GM12872 (cell line): ENCODE measurements around the gene NFIA.

ENCODE experiments used
- TF ChIP-seq, protein P1 (sequence below): IDR thresholded peaks from 3 replicates; pipeline ENCODE4 v1.5.1; 2011; ENCODE audit warnings: low read depth, mild to moderate bottlenecking, low read length, moderate library complexity; ENCODE audit not compliant: insufficient read depth

The NFIA gene

DNA sequence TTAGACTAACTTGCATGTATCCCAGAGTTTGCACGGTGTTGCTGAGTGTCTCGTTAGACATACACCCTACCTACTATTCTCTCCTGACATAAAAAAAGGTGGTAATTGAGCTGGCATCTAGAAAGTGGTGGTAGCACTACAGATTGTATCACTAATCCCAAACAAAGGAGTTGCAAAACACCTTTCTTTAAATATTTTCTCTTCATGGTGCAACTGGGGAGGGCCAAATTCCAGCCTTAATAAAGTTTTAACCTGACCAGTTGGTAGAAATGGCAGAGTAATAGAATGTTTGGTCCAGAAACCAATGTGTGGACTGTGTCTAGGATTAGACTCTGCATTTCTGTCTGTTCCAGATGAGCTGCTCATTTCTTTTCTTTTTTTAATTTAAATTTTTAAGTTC is 40.0 kb downstream of the NFIA start:
- TF ChIP-seq, protein P1, sequence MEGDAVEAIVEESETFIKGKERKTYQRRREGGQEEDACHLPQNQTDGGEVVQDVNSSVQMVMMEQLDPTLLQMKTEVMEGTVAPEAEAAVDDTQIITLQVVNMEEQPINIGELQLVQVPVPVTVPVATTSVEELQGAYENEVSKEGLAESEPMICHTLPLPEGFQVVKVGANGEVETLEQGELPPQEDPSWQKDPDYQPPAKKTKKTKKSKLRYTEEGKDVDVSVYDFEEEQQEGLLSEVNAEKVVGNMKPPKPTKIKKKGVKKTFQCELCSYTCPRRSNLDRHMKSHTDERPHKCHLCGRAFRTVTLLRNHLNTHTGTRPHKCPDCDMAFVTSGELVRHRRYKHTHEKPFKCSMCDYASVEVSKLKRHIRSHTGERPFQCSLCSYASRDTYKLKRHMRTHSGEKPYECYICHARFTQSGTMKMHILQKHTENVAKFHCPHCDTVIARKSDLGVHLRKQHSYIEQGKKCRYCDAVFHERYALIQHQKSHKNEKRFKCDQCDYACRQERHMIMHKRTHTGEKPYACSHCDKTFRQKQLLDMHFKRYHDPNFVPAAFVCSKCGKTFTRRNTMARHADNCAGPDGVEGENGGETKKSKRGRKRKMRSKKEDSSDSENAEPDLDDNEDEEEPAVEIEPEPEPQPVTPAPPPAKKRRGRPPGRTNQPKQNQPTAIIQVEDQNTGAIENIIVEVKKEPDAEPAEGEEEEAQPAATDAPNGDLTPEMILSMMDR, result no peak

DNA sequence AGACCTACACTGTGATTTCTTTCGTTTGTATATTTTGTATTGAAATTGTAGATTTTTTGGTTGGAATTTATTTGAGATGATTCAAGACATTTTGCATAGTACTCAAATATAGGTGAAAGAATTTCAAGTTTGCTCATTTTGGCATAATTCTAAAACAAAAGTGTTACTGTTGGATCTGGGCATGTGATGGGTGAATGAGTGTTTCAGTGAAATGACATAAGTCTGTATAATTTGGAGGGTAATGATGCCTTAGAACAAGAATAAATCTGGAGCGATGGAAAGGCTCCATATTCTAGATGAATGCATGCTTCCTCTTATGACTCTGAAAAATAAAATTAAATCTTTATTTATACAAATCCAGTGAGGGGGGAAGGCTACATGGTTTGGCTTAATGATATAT is 41.0 kb downstream of the NFIA start:
- TF ChIP-seq, protein P1, result no peak

DNA sequence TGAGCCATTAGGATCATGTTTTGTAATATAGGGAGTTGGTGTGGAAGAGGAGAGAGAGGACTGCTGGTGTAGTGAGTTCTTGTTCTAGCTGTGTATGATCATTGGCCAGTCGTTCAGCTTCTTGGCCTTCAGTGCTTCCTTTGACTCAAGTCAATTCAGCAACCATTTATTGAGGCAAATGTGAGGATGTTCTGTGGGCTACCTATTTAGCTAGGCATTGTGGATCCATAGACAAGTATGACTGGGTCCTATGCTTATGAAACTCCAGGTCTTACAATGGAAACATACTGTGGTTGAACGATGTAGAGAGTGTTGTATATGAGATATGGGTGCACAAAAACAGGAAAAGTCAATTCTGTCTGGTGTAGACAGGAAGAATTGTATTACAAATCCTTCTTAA is 41.7 kb downstream of the NFIA start:
- TF ChIP-seq, protein P1, result no peak

DNA sequence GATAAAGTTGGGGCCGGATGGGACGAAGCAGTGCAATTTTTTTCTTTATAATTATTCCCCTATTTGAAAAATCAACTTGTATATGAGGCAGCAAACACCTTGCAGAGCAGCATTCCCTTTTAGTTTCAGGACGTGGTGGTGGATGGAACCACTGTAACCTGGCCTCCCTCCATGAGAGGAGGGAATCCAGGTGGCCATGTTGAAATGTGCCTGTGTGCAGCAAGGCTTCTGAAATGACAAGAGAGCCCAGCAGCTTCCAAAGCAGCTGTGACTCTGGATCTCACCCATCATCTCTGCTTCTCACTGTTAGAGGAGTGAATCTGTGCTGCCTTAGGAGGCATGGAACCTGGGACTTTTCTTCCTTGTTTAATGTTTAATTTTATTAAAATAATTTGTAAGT is 42.3 kb downstream of the NFIA start:
- TF ChIP-seq, protein P1, result no peak

DNA sequence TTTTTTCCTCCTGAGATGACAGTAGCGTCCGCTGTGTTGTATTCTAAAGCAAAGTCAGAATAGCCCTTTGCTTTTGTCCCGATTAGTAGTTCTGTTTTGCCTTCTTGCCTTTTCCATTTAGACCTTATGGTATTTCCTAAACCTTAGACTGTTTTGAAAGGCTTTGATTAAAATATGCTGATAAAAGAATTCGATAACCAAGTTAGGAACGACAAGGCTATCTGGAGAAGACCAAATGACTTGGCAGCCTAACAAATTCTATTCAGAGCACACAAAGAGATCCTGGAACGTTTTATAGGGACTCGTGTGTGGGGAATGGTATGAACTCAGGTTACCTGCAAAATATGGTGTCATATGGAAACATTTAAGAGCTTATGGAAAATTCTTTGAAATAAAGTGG is 42.9 kb downstream of the NFIA start:
- TF ChIP-seq, protein P1, result no peak

DNA sequence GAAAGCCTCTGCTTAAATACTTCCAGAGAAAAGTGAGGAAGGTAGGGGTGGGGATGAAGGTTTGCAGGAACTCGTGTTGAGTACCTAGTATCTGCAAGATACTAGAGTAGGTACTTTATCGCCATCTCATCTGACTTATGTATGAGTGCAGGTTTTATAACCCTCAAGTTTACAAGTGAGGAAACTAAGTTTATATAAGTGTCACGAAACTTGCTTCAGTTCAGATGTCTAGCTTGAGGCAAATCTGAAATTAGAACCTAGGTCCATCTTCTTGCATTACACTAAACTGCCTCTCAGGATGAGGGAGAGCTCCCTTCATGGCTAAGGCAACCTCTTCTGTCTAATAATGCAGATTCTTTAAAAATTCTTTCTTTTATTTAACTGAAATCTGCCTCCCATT is 43.5 kb downstream of the NFIA start:
- TF ChIP-seq, protein P1, result no peak

DNA sequence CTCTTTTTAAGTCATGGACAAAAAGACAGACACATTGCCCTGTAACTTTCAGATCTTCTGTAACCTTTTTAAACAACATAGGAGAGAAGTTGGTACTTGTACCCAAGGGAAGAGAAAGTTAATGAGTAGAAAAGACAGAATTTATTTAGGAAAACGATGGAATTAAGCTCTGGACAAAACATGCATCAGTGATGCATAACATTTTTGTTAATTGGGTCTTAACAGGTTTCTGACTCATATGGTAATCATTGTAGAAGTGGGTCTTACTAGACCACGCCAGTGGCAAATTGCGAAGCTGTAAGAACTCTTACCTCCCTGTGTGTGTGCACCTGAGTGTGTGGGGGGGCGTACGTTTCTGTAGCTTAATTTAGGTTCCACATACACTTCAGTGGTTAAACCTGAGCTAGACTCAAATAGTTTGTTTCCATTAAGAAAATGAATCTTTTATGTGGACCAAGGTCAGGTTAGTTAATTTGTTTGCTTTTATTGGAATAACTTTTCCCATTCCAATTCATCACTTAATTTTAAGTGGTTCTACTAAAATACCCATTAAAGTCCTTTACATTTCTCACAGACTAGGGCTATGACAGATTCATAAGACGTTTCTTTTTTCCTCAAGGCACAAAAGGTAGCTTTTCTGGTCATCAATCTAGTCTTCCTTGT is 48.1 kb downstream of the NFIA start:
- TF ChIP-seq, protein P1, result no peak
